Erythroblast (primary cell): ENCODE data around the gene TM4SF18.

Experiments used
- DNase-seq, 2 experiments: peaks; one replicate each; lab custom pipeline; 2025; lab: John Stamatoyannopoulos, UW
- GATA1 ChIP-seq: IDR thresholded peaks from 2 replicates; pipeline ENCODE4 v1.6.1; 2011; ENCODE audit warnings: low read depth, mild to moderate bottlenecking, control low read depth, low read length, moderate library complexity
- POLR2A ChIP-seq: IDR thresholded peaks from 2 replicates; pipeline ENCODE4 v1.6.1; 2011; ENCODE audit warnings: mild to moderate bottlenecking, low read length

The TM4SF18 gene

GRCh38 chr3:149327156-149327555, 6.3 kb downstream of the TM4SF18 start:
- no peak for TF ChIP-seq GATA1
- no peak for TF ChIP-seq POLR2A
- DNase-seq = no peak

GRCh38 chr3:149325581-149325980, 7.9 kb downstream of the TM4SF18 start:
- DNase-seq = no peak
- no peak for TF ChIP-seq GATA1
- TF ChIP-seq POLR2A = no peak

GRCh38 chr3:149324332-149324731, 9.1 kb downstream of the TM4SF18 start:
- DNase-seq = no peak
- TF ChIP-seq GATA1 (no peak), POLR2A (no peak)

- TF ChIP-seq POLR2A (no peak), GATA1 (no peak)
- no peak for DNase-seq
Observed at GRCh38 chr3:149321640-149322039, 11.8 kb downstream of the TM4SF18 start.

- DNase-seq = no peak
- TF ChIP-seq POLR2A (no peak), GATA1 (no peak)
Observed at GRCh38 chr3:149321136-149321535, 12.3 kb downstream of the TM4SF18 start.

- TF ChIP-seq GATA1 = no peak
- no peak for TF ChIP-seq POLR2A
- no peak for DNase-seq
Observed at GRCh38 chr3:149319750-149320149, 13.7 kb downstream of the TM4SF18 start.

GRCh38 chr3:149317072-149317471, 16.4 kb downstream of the TM4SF18 start:
- no peak for TF ChIP-seq GATA1
- TF ChIP-seq POLR2A = no peak
- no peak for DNase-seq

- DNase-seq = no peak
- TF ChIP-seq GATA1 = no peak
- TF ChIP-seq POLR2A = no peak
Observed at GRCh38 chr3:149316437-149316836, 17.0 kb downstream of the TM4SF18 start.

- TF ChIP-seq POLR2A = no peak
- TF ChIP-seq GATA1 = no peak
- no peak for DNase-seq
Observed at GRCh38 chr3:149315694-149316093, 17.7 kb downstream of the TM4SF18 start.

GRCh38 chr3:149314807-149315578, 18.4 kb downstream of the TM4SF18 start:
- TF ChIP-seq GATA1 (no peak), POLR2A (no peak)
- DNase-seq = no peak

GRCh38 chr3:149313542-149313941, 19.9 kb downstream of the TM4SF18 start:
- TF ChIP-seq GATA1 (no peak), POLR2A (no peak)
- DNase-seq = no peak

GRCh38 chr3:149310796-149311534, 22.5 kb downstream of the TM4SF18 start:
- TF ChIP-seq GATA1 (no peak), POLR2A (no peak)
- no peak for DNase-seq

- no peak for DNase-seq
- no peak for TF ChIP-seq GATA1
- TF ChIP-seq POLR2A = no peak
Observed at GRCh38 chr3:149307435-149307783, 26.0 kb downstream of the TM4SF18 start.

GRCh38 chr3:149306751-149307434, 26.5 kb downstream of the TM4SF18 start:
- TF ChIP-seq GATA1 = no peak
- TF ChIP-seq POLR2A = no peak
- DNase-seq = no peak

- no peak for DNase-seq
- TF ChIP-seq POLR2A (no peak), GATA1 (no peak)
Observed at GRCh38 chr3:149305376-149305775, 28.1 kb downstream of the TM4SF18 start.
